Eye (tissue), 1 donor: ENCODE measurements around the gene SMKR1.
A peak's percentile ranks its signal among the peaks of the same experiment; 100 is the strongest.
"Not testable (repeated sequence)": the region's sequence is repeated elsewhere in the genome, so short reads cannot be mapped to it uniquely, and the experiment has no call there.

Source experiments
- DNase-seq: peaks from one replicate; pipeline ENCODE4 v3.0.0-alpha.2; 2015

Gene SMKR1

GRCh38 chr7:129530795-129531391 lies 28.6 kb downstream of the SMKR1 start:
- DNase-seq = no peak

GRCh38 chr7:129531721-129532120 lies 29.4 kb downstream of the SMKR1 start:
- no peak for DNase-seq

GRCh38 chr7:129532375-129532774 lies 30.0 kb downstream of the SMKR1 start:
- no peak for DNase-seq

- not testable (repeated sequence) for DNase-seq
Observed at GRCh38 chr7:129534558-129535274, 32.4 kb downstream of the SMKR1 start.

- no peak for DNase-seq
Observed at GRCh38 chr7:129535896-129536295, 33.6 kb downstream of the SMKR1 start.

- no peak for DNase-seq
Observed at GRCh38 chr7:129536323-129536722, 34.0 kb downstream of the SMKR1 start.

GRCh38 chr7:129538790-129539189 lies 36.5 kb downstream of the SMKR1 start:
- DNase-seq = no peak

- DNase-seq = no peak
Observed at GRCh38 chr7:129540340-129540739, 38.0 kb downstream of the SMKR1 start.

- DNase-seq = no peak
Observed at GRCh38 chr7:129544700-129545099, 42.4 kb downstream of the SMKR1 start.

GRCh38 chr7:129550693-129551360 lies 48.5 kb downstream of the SMKR1 start:
- peak; percentile 71 for DNase-seq

- peak; percentile 20 for DNase-seq
Observed at GRCh38 chr7:129553899-129554461, 51.6 kb downstream of the SMKR1 start.

- DNase-seq = no peak
Observed at GRCh38 chr7:129556607-129557133, 54.3 kb downstream of the SMKR1 start.

- DNase-seq = no peak
Observed at GRCh38 chr7:129557686-129558481, 55.6 kb downstream of the SMKR1 start.

- no peak for DNase-seq
Observed at GRCh38 chr7:129559564-129559963, 57.2 kb downstream of the SMKR1 start.

GRCh38 chr7:129560831-129561230 lies 58.5 kb downstream of the SMKR1 start:
- no peak for DNase-seq

GRCh38 chr7:129561677-129562359 lies 59.5 kb downstream of the SMKR1 start:
- peak; percentile 8 for DNase-seq
